Adrenal gland (tissue), 12 donors: ENCODE data around the gene SEC14L5. TPM values are rescaled to one million over a fixed set of nuclear protein-coding genes. Genes with fewer than 3 reads are reported as not detected.

Experiments
- DNase-seq, 7 donors: peaks; one replicate each; pipeline ENCODE4 v3.0.0-alpha.2; 2019 to 2020
- H3K27ac ChIP-seq, 5 donors: fragments of 200-600 bp; sonication (generic) in 4 of 5; 1 replicate in 3 of 5; 2 replicates in 2 of 5; pipeline versions ENCODE4 v1.5.1 to v1.8.0; 2016 to 2020; ENCODE audit warnings: mild to moderate bottlenecking in 1 of 5
- H3K27me3 ChIP-seq: fragments of 200-600 bp; 2 replicates; pipeline ENCODE4 v1.8.0; 2021
- H3K36me3 ChIP-seq, 2 donors: fragments of 200-600 bp; replicated peaks in 1 of 2; 1 replicate in 1 of 2; 2 replicates in 1 of 2; pipeline versions ENCODE4 v1.5.1 to v1.8.0; 2018 to 2022
- H3K4me1 ChIP-seq, 2 donors: fragments of 200-600 bp; replicated peaks in 1 of 2; 1 replicate in 1 of 2; 2 replicates in 1 of 2; pipeline versions ENCODE4 v1.5.1 to v1.8.0; 2018 to 2021
- H3K4me3 ChIP-seq, 4 donors: fragments of 200-600 bp; sonication (generic) in 3 of 4; one replicate each; pipeline ENCODE4 v1.5.1; 2016 to 2018
- H3K9me3 ChIP-seq, 3 donors: fragments of 200-600 bp; sonication (generic) in 1 of 3; replicated peaks in 1 of 3; 1 replicate in 2 of 3; 2 replicates in 1 of 3; pipeline versions ENCODE4 v1.5.1 to v1.8.0; 2016 to 2021
- POLR2A ChIP-seq, 2 donors: fragments of 450-650 bp; IDR thresholded peaks; one replicate each; pipeline ENCODE4 v1.6.1; 2017; ENCODE audit warnings: antibody characterized with exemption in 2 of 2, mild to moderate bottlenecking in 2 of 2, moderate library complexity in 1 of 2
- WGBS, 4 donors: extraction: QIAGEN DNeasy Blood & Tissue Kit in 2 of 4; methylation state at CpG; one replicate each; pipeline versions ENCODE4 v1.1.5 to v1.1.7; 2013 to 2017; 5-methylcytosine and 5-hydroxymethylcytosine counted together
- intact Hi-C, 2 donors: fragments of 100-400 bp; cut with DNase I; formaldehyde crosslinking; loops; one replicate each; pipeline versions ENCODE4 v1.14.1 to v1.15.0; 2022 to 2023
- polyA plus RNA-seq, 3 donors: library from polyadenylated mRNA; stranded (reverse); fragments of 200-250 nt in 2 of 3; fragments of 350-450 nt in 1 of 3; fragmentation: Illumina TruSeq in 1 of 3; extraction: RNeasy Lipid Tissue Mini Kit (QIAGEN cat#74804) in 1 of 3; gene quantifications; one replicate each; pipeline ENCODE4 v1.2.3, GENCODE V29; 2013 to 2014
- total RNA-seq, 9 donors: library from RNA; depleted of rRNA in 4 of 9; stranded (reverse); fragments of >200 nt in 4 of 9; fragments of 120-200 nt in 1 of 9; fragmentation: NEBNext Ultra II Directional in 1 of 9; extraction: Animal tissue kit (Norgen Biotek cat#: 25700) in 1 of 9; gene quantifications; one replicate each; pipeline versions ENCODE4 v1.1.0 to v1.2.4, GENCODE V29; 2013 to 2023
- TF ChIP-seq, protein P1 (sequence below), 6 experiments: fragments of 450-650 bp in 4 of 6; fragments of 200-600 bp in 2 of 6; sonication (generic) in 1 of 6; IDR thresholded peaks; 1 replicate in 5 of 6; 2 replicates in 1 of 6; pipeline versions ENCODE4 v1.5.1 to v1.8.0; 2016 to 2021; ENCODE audit warnings: antibody characterized with exemption in 6 of 6, mild to moderate bottlenecking in 2 of 6, moderate library complexity in 1 of 6
- donor health status: healthy with polysubstance abuse.
- donor health status: Bipolar disorder and iron deficiency.
- donor health status: DM: yes; HTN: yes; CAD: no.
- donor health status: DM: no; HTN: no; CAD: no.
- donor health status: DM: no; HTN: no; CAD: no.
- donor health status: DM: yes; HTN: yes; CAD: no.

SEC14L5 gene
- total and polyA plus RNA-seq, 12 donors = 0.12 to 1.8 (median 0.69) TPM

DNA sequence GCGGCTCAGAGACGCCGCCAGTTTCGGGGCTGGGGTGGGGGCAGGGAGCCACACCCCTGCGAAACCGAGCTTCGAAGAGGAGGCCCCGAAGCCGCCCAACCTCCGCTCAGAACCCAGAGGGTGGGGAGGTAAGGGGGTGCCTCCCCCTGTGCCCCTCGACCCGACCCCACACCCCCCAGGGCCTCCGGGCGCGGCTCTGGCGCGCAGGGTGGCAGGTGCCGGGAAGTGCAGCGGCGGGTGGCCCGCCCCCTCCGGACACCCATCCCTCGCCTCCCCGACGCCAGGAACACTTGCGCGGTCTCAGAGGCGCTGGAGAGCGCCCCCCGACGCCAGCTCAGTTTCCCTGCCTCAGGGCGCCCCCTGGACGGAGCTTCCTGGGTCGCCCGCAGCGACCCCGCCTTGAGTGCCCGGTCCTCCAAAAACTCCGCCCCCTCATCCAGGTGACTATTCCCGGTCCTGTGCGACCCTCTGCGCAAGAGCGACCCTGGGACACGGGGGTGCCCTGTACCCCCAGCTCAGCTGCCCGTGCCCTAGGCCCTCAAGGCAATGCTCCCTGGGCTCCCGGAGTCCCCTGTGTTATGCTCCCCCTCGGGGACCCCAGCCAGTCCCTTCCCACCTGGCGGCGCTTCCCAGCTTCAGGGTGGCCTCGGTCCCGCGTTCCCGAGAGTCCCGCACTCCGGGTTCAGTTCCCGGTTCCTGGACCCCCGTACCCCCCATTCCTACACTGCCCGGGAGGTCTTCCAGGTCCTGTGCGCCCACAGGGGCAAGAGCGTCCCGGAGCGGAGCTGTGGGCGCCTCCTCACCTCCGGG, 21.7 kb upstream of the SEC14L5 start:
- no peak for TF ChIP-seq POLR2A (IDR thresholded peaks at IDR 0.05)
- TF ChIP-seq, protein P1, sequence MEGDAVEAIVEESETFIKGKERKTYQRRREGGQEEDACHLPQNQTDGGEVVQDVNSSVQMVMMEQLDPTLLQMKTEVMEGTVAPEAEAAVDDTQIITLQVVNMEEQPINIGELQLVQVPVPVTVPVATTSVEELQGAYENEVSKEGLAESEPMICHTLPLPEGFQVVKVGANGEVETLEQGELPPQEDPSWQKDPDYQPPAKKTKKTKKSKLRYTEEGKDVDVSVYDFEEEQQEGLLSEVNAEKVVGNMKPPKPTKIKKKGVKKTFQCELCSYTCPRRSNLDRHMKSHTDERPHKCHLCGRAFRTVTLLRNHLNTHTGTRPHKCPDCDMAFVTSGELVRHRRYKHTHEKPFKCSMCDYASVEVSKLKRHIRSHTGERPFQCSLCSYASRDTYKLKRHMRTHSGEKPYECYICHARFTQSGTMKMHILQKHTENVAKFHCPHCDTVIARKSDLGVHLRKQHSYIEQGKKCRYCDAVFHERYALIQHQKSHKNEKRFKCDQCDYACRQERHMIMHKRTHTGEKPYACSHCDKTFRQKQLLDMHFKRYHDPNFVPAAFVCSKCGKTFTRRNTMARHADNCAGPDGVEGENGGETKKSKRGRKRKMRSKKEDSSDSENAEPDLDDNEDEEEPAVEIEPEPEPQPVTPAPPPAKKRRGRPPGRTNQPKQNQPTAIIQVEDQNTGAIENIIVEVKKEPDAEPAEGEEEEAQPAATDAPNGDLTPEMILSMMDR (IDR thresholded peaks at IDR 0.05) = peak in 3 of 6 experiments; percentile 9 to 25 (median 15)
- Histone ChIP-seq H3K9me3 (no peaks in the 10 kb centered on the region), H3K27ac (peak overlapping the region in 1 of 5 donors; percentile 87), H3K27me3 (no peaks in the 10 kb centered on the region), H3K36me3 (no peaks in the 10 kb centered on the region), H3K4me3 (peak overlapping the region in 3 of 4 donors; percentile 31 to 69 (median 48)), H3K4me1 (peaks cover 11 to 19% of the 10 kb centered on the region in 2 donors)
- peak in 1 of 7 donors; percentile 25 for DNase-seq
- intact Hi-C loops = no loop called here
- 4 to 6% (median 5%) methylated on average over 6 to 64 of the region's 64 CpGs for WGBS, 4 donors

DNA sequence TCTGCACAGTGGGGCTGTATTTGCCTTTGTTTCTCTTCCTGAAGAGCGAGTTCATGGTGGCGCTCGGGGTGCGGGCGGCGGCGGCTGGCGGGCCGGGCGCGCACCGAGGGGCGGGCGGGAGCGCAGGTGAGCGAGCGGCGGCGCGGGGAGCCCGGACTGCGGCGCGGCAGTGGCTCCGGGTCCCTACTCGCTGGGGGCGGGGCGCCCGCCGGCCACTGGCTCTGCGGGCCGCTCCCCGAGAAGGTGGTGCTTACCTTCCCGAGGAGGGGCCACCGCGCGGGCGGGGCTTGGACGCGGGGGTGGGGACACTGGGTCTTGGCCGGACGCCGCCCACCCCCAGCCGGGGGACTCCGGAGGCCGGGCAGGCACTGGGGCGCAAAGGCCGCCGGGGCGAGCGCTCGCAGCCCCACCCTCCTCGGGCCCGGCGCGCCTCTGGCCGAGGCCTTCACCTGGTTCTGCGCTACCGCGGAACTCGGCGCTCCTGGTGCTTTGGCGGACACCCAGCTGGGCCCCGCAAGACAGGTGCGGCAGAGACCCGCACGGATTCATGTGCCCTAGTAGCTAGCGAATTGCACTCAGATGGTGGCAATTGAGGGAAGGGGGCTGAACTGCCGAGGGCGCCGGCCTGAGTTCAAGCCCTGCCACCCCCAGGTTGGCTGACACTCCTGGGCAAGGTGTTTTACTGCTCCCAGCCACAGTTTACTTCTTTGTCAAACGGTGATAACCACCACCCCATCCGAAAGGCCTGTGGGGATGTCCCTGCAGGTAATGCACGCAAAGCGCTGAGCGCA, 20.9 kb upstream of the SEC14L5 start, which contains the start of gene PPL:
Gene PPL, minus strand, starts transcription at position 158 of the 791 bp plus-strand sequence. Its CDS starts 103 bp downstream, at position 55.
- Histone ChIP-seq H3K27ac (peak within 1 kb of the TSS in 3 of 5 donors; percentile 0 to 87 (median 57)), H3K9me3 (no peaks in the 10 kb centered on the region), H3K4me1 (peaks cover 11 to 19% of the 10 kb centered on the region in 2 donors), H3K4me3 (peak within 1 kb of the TSS in 3 of 4 donors; percentile 31 to 69 (median 48)), H3K27me3 (no peaks in the 10 kb centered on the region), H3K36me3 (no peaks in the 10 kb centered on the region)
- 8 to 83% (median 9%) methylated on average over 5 to 76 of the region's 76 CpGs for WGBS, 4 donors
- intact Hi-C loops = no loop called here
- peak; percentile 81 to 90 (median 85) for DNase-seq
- TF ChIP-seq POLR2A (IDR thresholded peaks at IDR 0.05) = peak in 1 of 2 donors; percentile 51
- TF ChIP-seq, protein P1 (IDR thresholded peaks at IDR 0.05) = no peak

DNA sequence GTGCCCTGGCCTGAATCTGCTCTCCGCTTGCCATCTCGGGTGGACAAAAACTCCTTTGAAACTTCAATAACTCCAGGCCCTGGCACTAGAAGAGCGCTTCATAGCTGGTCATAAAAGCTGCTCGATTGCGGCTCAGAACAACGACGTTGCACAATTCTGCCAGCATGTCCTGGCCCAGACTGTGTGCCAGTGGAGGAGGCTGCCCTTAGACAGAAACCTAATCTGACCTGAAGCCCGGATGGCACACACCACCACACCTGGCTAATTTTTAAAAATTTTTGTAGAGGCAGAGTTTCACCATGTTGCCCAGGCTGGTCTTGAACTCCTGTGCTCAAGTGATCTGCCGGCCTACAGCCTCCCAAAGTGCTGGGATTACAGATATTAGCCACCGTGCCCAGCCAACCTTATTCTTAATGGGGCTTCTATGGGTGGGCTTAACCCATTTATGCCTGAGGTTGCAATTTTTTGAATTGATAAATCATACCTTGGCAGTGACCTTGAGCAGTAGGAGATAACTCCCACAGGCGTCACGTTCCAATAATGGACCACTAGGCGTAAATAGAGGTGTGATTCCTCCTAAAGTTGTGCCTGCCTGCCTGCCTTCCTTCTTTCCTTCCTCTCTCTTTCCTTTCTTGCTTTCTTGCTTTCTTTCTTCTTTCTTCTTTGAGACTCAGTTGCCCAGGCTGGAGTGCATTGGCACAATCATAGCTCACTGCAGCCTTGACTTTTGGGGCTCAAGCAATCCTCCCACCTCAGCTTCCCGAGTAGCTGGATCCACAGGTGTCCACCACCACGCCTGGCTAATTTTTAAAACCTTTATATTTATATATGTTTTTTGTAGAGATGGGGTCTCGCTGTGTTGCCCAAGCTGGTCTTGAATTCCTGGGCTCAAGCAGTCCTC, 20.1 kb upstream of the SEC14L5 start:
- no peaks in the 10 kb centered on the region for H3K9me3 ChIP-seq
- H3K36me3 ChIP-seq = no peaks in the 10 kb centered on the region
- intact Hi-C loops = no loop called here
- 70 to 75% (median 73%) methylated on average over 11 to 16 of the region's 16 CpGs for WGBS, 4 donors
- peaks cover 19 to 26% of the 10 kb centered on the region in 2 donors for H3K4me1 ChIP-seq
- TF ChIP-seq, protein P1 (IDR thresholded peaks at IDR 0.05) = no peak
- no peak for TF ChIP-seq POLR2A (IDR thresholded peaks at IDR 0.05)
- no peaks in the 10 kb centered on the region for H3K27me3 ChIP-seq
- H3K27ac ChIP-seq = peak overlapping the region in 3 of 5 donors; percentile 0 to 87 (median 57)
- peak in 3 of 7 donors; percentile 62 to 69 (median 66) for DNase-seq
- H3K4me3 ChIP-seq = no peak overlapping the region
